ENCODE data around the gene PCDHGC3. TPM values are rescaled to one million over a fixed set of nuclear protein-coding genes. Genes with fewer than 3 reads are reported as not detected.

Gene PCDHGC3
- total RNA-seq, 3 donors from 2014 or later (not counting 1 experiment from before 2014, with no cell fraction given) = 0.68 to 1.5 (median 0.75) TPM

- ATAC-seq (no peak), DNase-seq (no peak)
- peaks cover 10% of the 10 kb centered on the region for H3K4me1 ChIP-seq (ENCODE audit: control insufficient read depth, insufficient read depth, low read length)
- no peaks in the 10 kb centered on the region for H3K36me3 ChIP-seq (ENCODE audit: control insufficient read depth, insufficient read depth, low read length)
- H3K4me3 Mint-ChIP-seq = no peak overlapping the region
- H3K27me3 ChIP-seq (ENCODE audit: control insufficient read depth, insufficient read depth, low read length) = peaks cover 18% of the 10 kb centered on the region
- H3K4me3 ChIP-seq (ENCODE audit: low read length) = no peak overlapping the region
- TF ChIP-seq CTCF (IDR thresholded peaks at IDR 0.05) = no peak
- H3K9me3 ChIP-seq (ENCODE audit: control insufficient read depth, insufficient read depth, low read length) = no peaks in the 10 kb centered on the region
- WGBS (ENCODE audit: insufficient coverage) = 48% methylated on average over 3 of the region's 3 CpGs
- no peaks in the 10 kb centered on the region for H3K9me3 Mint-ChIP-seq
- intact Hi-C loops (cut with micrococcal nuclease) = no loop called here
- H3K27ac Mint-ChIP-seq = no peak overlapping the region
- H3K36me3 Mint-ChIP-seq = no peaks in the 10 kb centered on the region
- no peak overlapping the region for H3K27ac ChIP-seq (ENCODE audit: low read length)
- peaks cover 0 to 6% of the 10 kb centered on the region in 2 donors for H3K4me1 Mint-ChIP-seq
- peaks cover 45 to 60% of the 10 kb centered on the region in 2 donors for H3K27me3 Mint-ChIP-seq (ENCODE audit: low read depth in 2 of 2)
Measured at GRCh38 chr5:141483902-141484301, 8.1 kb downstream of the PCDHGC3 start.

GRCh38 chr5:141484310-141484640 is 8.5 kb downstream of the PCDHGC3 start:
- peaks cover 10% of the 10 kb centered on the region for H3K4me1 ChIP-seq (ENCODE audit: control insufficient read depth, insufficient read depth, low read length)
- Mint-ChIP-seq H3K27me3 (ENCODE audit: low read depth in 2 of 2) (peaks cover 45 to 63% of the 10 kb centered on the region in 2 donors), H3K4me1 (peaks cover 0 to 6% of the 10 kb centered on the region in 2 donors), H3K9me3 (no peaks in the 10 kb centered on the region), H3K36me3 (no peaks in the 10 kb centered on the region), H3K4me3 (no peak overlapping the region), H3K27ac (no peak overlapping the region)
- H3K4me3 ChIP-seq (ENCODE audit: low read length) = no peak overlapping the region
- no peak overlapping the region for H3K27ac ChIP-seq (ENCODE audit: low read length)
- 15% methylated on average over 4 of the region's 4 CpGs for WGBS (ENCODE audit: insufficient coverage)
- intact Hi-C loops (cut with micrococcal nuclease) = no loop called here
- H3K9me3 ChIP-seq (ENCODE audit: control insufficient read depth, insufficient read depth, low read length) = no peaks in the 10 kb centered on the region
- TF ChIP-seq CTCF (IDR thresholded peaks at IDR 0.05) = no peak
- ATAC-seq = no peak
- no peak for DNase-seq
- peaks cover 18% of the 10 kb centered on the region for H3K27me3 ChIP-seq (ENCODE audit: control insufficient read depth, insufficient read depth, low read length)
- H3K36me3 ChIP-seq (ENCODE audit: control insufficient read depth, insufficient read depth, low read length) = no peaks in the 10 kb centered on the region

- TF ChIP-seq CTCF (IDR thresholded peaks at IDR 0.05) = no peak
Measured at GRCh38 chr5:141484641-141485311, 9.0 kb downstream of the PCDHGC3 start, which contains the start of gene PCDHGC4. Gene PCDHGC4 (plus strand): TSS chr5:141485030. CDS start chr5:141485174, 144 bp downstream.

More at GRCh38 chr5:141484641-141485311, 9.0 kb downstream of the PCDHGC3 start, which contains the start of gene PCDHGC4:
- H3K4me3 Mint-ChIP-seq = no peak within 1 kb of the TSS
- Histone ChIP-seq H3K27me3 (ENCODE audit: control insufficient read depth, insufficient read depth, low read length) (peaks cover 22% of the 10 kb centered on the region), H3K9me3 (ENCODE audit: control insufficient read depth, insufficient read depth, low read length) (no peaks in the 10 kb centered on the region), H3K27ac (ENCODE audit: low read length) (no peak within 1 kb of the TSS), H3K4me3 (ENCODE audit: low read length) (no peak within 1 kb of the TSS), H3K4me1 (ENCODE audit: control insufficient read depth, insufficient read depth, low read length) (peaks cover 10% of the 10 kb centered on the region), H3K36me3 (ENCODE audit: control insufficient read depth, insufficient read depth, low read length) (no peaks in the 10 kb centered on the region)
- peaks cover 45 to 60% of the 10 kb centered on the region in 2 donors for H3K27me3 Mint-ChIP-seq (ENCODE audit: low read depth in 2 of 2)
- peaks cover 0 to 6% of the 10 kb centered on the region in 2 donors for H3K4me1 Mint-ChIP-seq
- intact Hi-C loops (cut with micrococcal nuclease) = no loop called here
- ATAC-seq = no peak
- 5% methylated on average over 34 of the region's 39 CpGs for WGBS (ENCODE audit: insufficient coverage)
- no peak for DNase-seq
- no peak within 1 kb of the TSS for H3K27ac Mint-ChIP-seq
- no peaks in the 10 kb centered on the region for H3K9me3 Mint-ChIP-seq
- no peaks in the 10 kb centered on the region for H3K36me3 Mint-ChIP-seq
